K562 (cell line): ENCODE results near the gene FHL5. TPM values are rescaled to one million over a fixed set of nuclear protein-coding genes. Genes with fewer than 3 reads are reported as not detected.

Experiments used
- ATAC-seq: fragments of 200-7000 bp; cut with Tn5 transposase; 3 replicates; pipeline ENCODE4 v1.9.1; 2020; ENCODE audit warnings: moderate library complexity
- BruUV-seq: library from RNA; stranded (reverse); fragments of 400-500 nt; replicated peaks from 2 replicates; lab custom pipeline; 2021; lab: Mats Ljungman, UMichigan
- CTCF ChIA-PET: fragments of 300-600 bp; formaldehyde crosslinking; extraction: SDS; loops from one replicate; lab custom pipeline; 2021; ENCODE audit warnings: low intra/inter-chr PET ratio; lab: Yijun Ruan, JAX
- POLR2A ChIA-PET: fragments of 300-600, 350-650 bp; sonication (Branson Sonifier 250); formaldehyde crosslinking; extraction: SDS; loops from one replicate; lab custom pipeline; 2021; ENCODE audit warnings: antibody characterized with exemption, inconsistent platforms; lab: Yijun Ruan, JAX
- DNase-seq, 4 experiments: peaks; one replicate each; pipeline versions ENCODE4 v3.0.0 to v3.0.0-alpha.2; 2011 to 2018; ENCODE audit warnings: low spot score in 3 of 4, mixed read lengths in 3 of 4; ENCODE audit errors: extremely low read depth in 1 of 4
- FAIRE-seq: peaks from 2 replicates; lab custom pipeline; 2011; peaks lifted over from hg19 to GRCh38; lab: Jason Lieb, UNC
- H2AFZ ChIP-seq: 2 replicates; pipeline ENCODE4 v1.6.0; 2011; ENCODE audit warnings: low read depth, low read length, control low read depth, inconsistent platforms
- H3K27ac ChIP-seq: fragments of 200-600 bp; 3 replicates; pipeline ENCODE4 v1.8.0; 2011; ENCODE audit warnings: low read depth, mild to moderate bottlenecking, control low read depth, inconsistent platforms, low read length, moderate library complexity, mixed read lengths; ENCODE audit errors: extremely low read depth
- H3K27me3 ChIP-seq, 2 experiments: fragments of 300-600 bp in 1 of 2; 2 replicates in 1 of 2; 3 replicates in 1 of 2; pipeline versions ENCODE4 v1.6.0 to v1.8.0; 2011; ENCODE audit warnings: inconsistent platforms in 2 of 2, low read length in 2 of 2, mild to moderate bottlenecking in 1 of 2, mixed read lengths in 1 of 2, moderate library complexity in 1 of 2; ENCODE audit not compliant: control insufficient read depth in 2 of 2, insufficient read depth in 2 of 2
- H3K36me3 ChIP-seq: fragments of 300-600 bp; 3 replicates; pipeline ENCODE4 v1.8.0; 2011; ENCODE audit warnings: mild to moderate bottlenecking, low read length, inconsistent platforms; ENCODE audit not compliant: control insufficient read depth, insufficient read depth
- H3K4me1 ChIP-seq, 2 experiments: fragments of 200-600 bp in 1 of 2; replicated peaks in 1 of 2; 2 replicates in 1 of 2; 3 replicates in 1 of 2; pipeline versions ENCODE4 v1.5.1 to v1.8.0; 2011; ENCODE audit warnings: inconsistent platforms in 2 of 2, low read length in 2 of 2, mild to moderate bottlenecking in 1 of 2, mixed read lengths in 1 of 2, moderate library complexity in 1 of 2; ENCODE audit not compliant: control insufficient read depth in 2 of 2, insufficient read depth in 2 of 2
- H3K4me2 ChIP-seq: 2 replicates; pipeline ENCODE4 v1.6.1; 2011; ENCODE audit warnings: low read length, control low read depth, inconsistent platforms, mixed read lengths; ENCODE audit not compliant: insufficient read depth
- H3K4me3 ChIP-seq: fragments of 200-600 bp; sonication (generic), shearing (Covaris generic); 2 replicates; pipeline ENCODE4 v1.5.1; 2016; ENCODE audit warnings: control low read depth, inconsistent platforms
- H3K79me2 ChIP-seq: fragments of 200-600 bp; 3 replicates; pipeline ENCODE4 v1.8.0; 2011; ENCODE audit warnings: low read length, inconsistent platforms; ENCODE audit not compliant: control insufficient read depth, insufficient read depth
- H3K9ac ChIP-seq, 2 experiments: 2 replicates each; pipeline versions ENCODE4 v1.6.0 to v1.6.1; 2011; ENCODE audit warnings: low read depth in 2 of 2, low read length in 2 of 2, control low read depth in 1 of 2, inconsistent platforms in 1 of 2, mild to moderate bottlenecking in 1 of 2, mixed read lengths in 1 of 2; ENCODE audit not compliant: insufficient read depth in 1 of 2
- H3K9me1 ChIP-seq: one replicate; pipeline ENCODE4 v1.6.0; 2011; ENCODE audit warnings: inconsistent platforms, mild to moderate bottlenecking, low read length, moderate library complexity; ENCODE audit not compliant: control insufficient read depth, insufficient read depth
- H3K9me3 ChIP-seq: replicated peaks from 2 replicates; pipeline ENCODE4 v1.5.1; 2011; ENCODE audit warnings: low read depth, low read length, inconsistent platforms; ENCODE audit not compliant: control insufficient read depth, insufficient read depth
- H4K20me1 ChIP-seq: replicated peaks from 2 replicates; pipeline ENCODE4 v1.6.1; 2011; ENCODE audit warnings: low read length, inconsistent platforms, mixed read lengths; ENCODE audit not compliant: control insufficient read depth, insufficient read depth
- BACH1 ChIP-seq: fragments of 200-800 bp; sonication (Bioruptor generic); IDR thresholded peaks from 2 replicates; pipeline ENCODE4 v1.6.1; 2016; ENCODE audit warnings: missing genetic modification characterization, missing compliant biosample characterization
- CBFA2T2 ChIP-seq: fragments of 450-650 bp; conservative IDR thresholded peaks from 2 replicates; pipeline ENCODE4 v1.6.1; 2017; ENCODE audit warnings: mild to moderate bottlenecking
- MAFK ChIP-seq: IDR thresholded peaks from 2 replicates; pipeline ENCODE4 v1.6.1; 2011; ENCODE audit warnings: low read length, improper control_type of control experiment
- MYNN ChIP-seq, 2 experiments: sonication (generic); formaldehyde crosslinking in 1 of 2; IDR thresholded peaks; 2 replicates each; pipeline versions ENCODE4 v1.5.0 to v1.6.1; 2016 to 2020; ENCODE audit warnings: antibody characterized with exemption in 1 of 2, missing genetic modification reagents in 1 of 2
- SMAD3 ChIP-seq: fragments of 450-650 bp; formaldehyde crosslinking; conservative IDR thresholded peaks from 2 replicates; pipeline ENCODE4 v1.4.0; 2020; ENCODE audit warnings: mild to moderate bottlenecking
- WGBS: fragments of 100-300 bp; shearing (Covaris generic); methylation state at CpG from one replicate; pipeline ENCODE4 v1.1.6; 2016; ENCODE audit warnings: low coverage, mixed read lengths; ENCODE audit not compliant: insufficient coverage; ENCODE audit errors: missing lambda C conversion rate; 5-methylcytosine and 5-hydroxymethylcytosine counted together
- in situ Hi-C: fragments of 300-500 bp; cut with MboI; formaldehyde crosslinking; loops from 4 replicates; pipeline ENCODE4 v1.15.0; 2018; ENCODE audit warnings: inconsistent platforms, mixed read lengths
- intact Hi-C: fragments of 100-400 bp; cut with micrococcal nuclease; formaldehyde crosslinking; loops from 2 replicates; pipeline ENCODE4 v1.14.2; 2022
- polyA plus RNA-seq, 8 experiments: library from polyadenylated mRNA; depleted of rRNA in 4 of 8; stranded (reverse) in 5 of 8; unstranded in 3 of 8; fragments of >200 nt; fragmentation: Nextera tagmentation in 2 of 8; fragmentation: Illumina TruSeq in 1 of 8; extraction: Ambion mirVana in 2 of 8; extraction: Trizol in 1 of 8; gene quantifications; 2 replicates each; pipeline versions ENCODE4 v1.2.1 to v1.2.3, GENCODE V29; 2011 to 2014; ENCODE audit warnings: inconsistent platforms in 1 of 8, missing spikeins in 1 of 8
- total RNA-seq, 7 experiments: library from RNA; depleted of rRNA in 6 of 7; stranded (reverse); fragments of >200 nt in 6 of 7; fragmentation: Illumina TruSeq in 2 of 7; extraction: Trizol in 2 of 7; gene quantifications; 2 replicates each; pipeline versions ENCODE4 v1.2.1 to v1.2.3, GENCODE V29; 2011 to 2021; ENCODE audit warnings: low replicate concordance in 1 of 7
- TF ChIP-seq, protein P1 (sequence below): fragments of 250-450 bp; sonication (Bioruptor Pico); IDR thresholded peaks from 2 replicates; pipeline ENCODE4 v1.4.0; 2020; ENCODE audit warnings: mild to moderate bottlenecking
- TF ChIP-seq, protein P2 (sequence below), 2 experiments: fragments of 450-650 bp; conservative IDR thresholded peaks; 2 replicates each; pipeline ENCODE4 v1.6.1; 2017; ENCODE audit warnings: mild to moderate bottlenecking in 2 of 2, moderate library complexity in 2 of 2

The FHL5 gene
- total and polyA plus RNA-seq, 9 of the 15 experiments (the other 6 are each of a cell fraction or from before 2014, with no cell fraction given), result not detected

DNA sequence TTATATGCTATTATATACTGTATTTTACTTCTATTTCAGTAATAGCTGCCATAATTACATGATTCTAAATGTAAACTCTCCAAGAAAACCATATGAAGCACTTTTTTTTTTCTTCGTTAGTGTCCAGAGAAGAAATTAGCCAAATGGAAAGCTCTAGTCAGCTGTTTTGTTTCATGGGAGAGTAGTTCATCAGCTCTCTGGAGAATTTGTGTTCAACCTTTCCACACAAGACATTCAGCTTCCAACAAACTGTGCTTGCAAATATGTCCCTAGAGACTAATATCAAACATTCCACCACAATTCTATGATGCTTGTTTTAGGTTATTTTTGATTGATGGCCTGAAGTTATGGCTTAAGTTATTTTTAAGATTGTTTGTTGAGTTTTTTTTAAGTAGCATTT is 19.5 kb downstream of the FHL5 start:
- Histone ChIP-seq H3K4me3 (no peak overlapping the region), H3K27ac (no peak overlapping the region), H3K4me1 (no peaks in the 10 kb centered on the region), H3K9me1 (no peaks in the 10 kb centered on the region), H3K9ac (no peak overlapping the region), H3K4me2 (no peak overlapping the region), H3K9me3 (no peaks in the 10 kb centered on the region), H2AFZ (no peak overlapping the region), H4K20me1 (no peaks in the 10 kb centered on the region), H3K79me2 (no peaks in the 10 kb centered on the region), H3K27me3 (no peaks in the 10 kb centered on the region), H3K36me3 (no peaks in the 10 kb centered on the region)
- no TSS peak for BruUV-seq
- WGBS, result 0% methylated on average over 1 of the region's 1 CpG
- intact Hi-C loops (no loop called here), in situ Hi-C loops (no loop called here)
- ChIA-PET CTCF (no interaction called here), POLR2A (no interaction called here)
- FAIRE-seq (no peak), ATAC-seq (no peak), DNase-seq (no peak)
- TF ChIP-seq, protein P1, sequence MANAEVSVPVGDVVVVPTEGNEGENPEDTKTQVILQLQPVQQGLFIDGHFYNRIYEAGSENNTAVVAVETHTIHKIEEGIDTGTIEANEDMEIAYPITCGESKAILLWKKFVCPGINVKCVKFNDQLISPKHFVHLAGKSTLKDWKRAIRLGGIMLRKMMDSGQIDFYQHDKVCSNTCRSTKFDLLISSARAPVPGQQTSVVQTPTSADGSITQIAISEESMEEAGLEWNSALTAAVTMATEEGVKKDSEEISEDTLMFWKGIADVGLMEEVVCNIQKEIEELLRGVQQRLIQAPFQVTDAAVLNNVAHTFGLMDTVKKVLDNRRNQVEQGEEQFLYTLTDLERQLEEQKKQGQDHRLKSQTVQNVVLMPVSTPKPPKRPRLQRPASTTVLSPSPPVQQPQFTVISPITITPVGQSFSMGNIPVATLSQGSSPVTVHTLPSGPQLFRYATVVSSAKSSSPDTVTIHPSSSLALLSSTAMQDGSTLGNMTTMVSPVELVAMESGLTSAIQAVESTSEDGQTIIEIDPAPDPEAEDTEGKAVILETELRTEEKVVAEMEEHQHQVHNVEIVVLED (CRISPR knock-in tag), result no peak
- no peak for TF ChIP-seq MYNN (IDR thresholded peaks at IDR 0.05)
- no peak for TF ChIP-seq MYNN (CRISPR knock-in tag; IDR thresholded peaks at IDR 0.05)
- TF ChIP-seq SMAD3 (CRISPR knock-in tag), result no peak
- TF ChIP-seq, protein P2, sequence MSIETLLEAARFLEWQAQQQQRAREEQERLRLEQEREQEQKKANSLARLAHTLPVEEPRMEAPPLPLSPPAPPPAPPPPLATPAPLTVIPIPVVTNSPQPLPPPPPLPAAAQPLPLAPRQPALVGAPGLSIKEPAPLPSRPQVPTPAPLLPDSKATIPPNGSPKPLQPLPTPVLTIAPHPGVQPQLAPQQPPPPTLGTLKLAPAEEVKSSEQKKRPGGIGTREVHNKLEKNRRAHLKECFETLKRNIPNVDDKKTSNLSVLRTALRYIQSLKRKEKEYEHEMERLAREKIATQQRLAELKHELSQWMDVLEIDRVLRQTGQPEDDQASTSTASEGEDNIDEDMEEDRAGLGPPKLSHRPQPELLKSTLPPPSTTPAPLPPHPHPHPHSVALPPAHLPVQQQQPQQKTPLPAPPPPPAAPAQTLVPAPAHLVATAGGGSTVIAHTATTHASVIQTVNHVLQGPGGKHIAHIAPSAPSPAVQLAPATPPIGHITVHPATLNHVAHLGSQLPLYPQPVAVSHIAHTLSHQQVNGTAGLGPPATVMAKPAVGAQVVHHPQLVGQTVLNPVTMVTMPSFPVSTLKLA (conservative IDR thresholded peaks at IDR 0.05), result no peak
- TF ChIP-seq CBFA2T2, result no peak
- TF ChIP-seq MAFK, result no peak
- TF ChIP-seq BACH1 (tag), result no peak
